HepG2 (cell line): ENCODE measurements around the gene JHY. TPM values are rescaled to one million over a fixed set of nuclear protein-coding genes. Genes with fewer than 3 reads are reported as not detected.

ENCODE experiments used
- ATF1 ChIP-seq: IDR thresholded peaks from 2 replicates; pipeline ENCODE4 v1.6.1; 2016; ENCODE audit warnings: mild to moderate bottlenecking, control low read depth
- PHB2 ChIP-seq: fragments of 450-650 bp; IDR thresholded peaks from 2 replicates; pipeline ENCODE4 v1.6.1; 2018; ENCODE audit not compliant: partially characterized antibody
- SOX6 ChIP-seq, 2 experiments: fragments of 450-650 bp in 1 of 2; sonication (generic) in 1 of 2; formaldehyde crosslinking in 1 of 2; IDR thresholded peaks; 2 replicates each; pipeline versions ENCODE4 v1.4.0 to v1.6.1; 2017 to 2020; ENCODE audit warnings: antibody characterized with exemption in 1 of 2, mild to moderate bottlenecking in 1 of 2, missing genetic modification reagents in 1 of 2
- SP1 ChIP-seq, 2 experiments: fragments of 450-650 bp in 1 of 2; sonication (generic) in 1 of 2; formaldehyde crosslinking in 1 of 2; IDR thresholded peaks; 2 replicates each; pipeline versions ENCODE4 v1.4.0 to v1.6.1; 2016 to 2020; ENCODE audit warnings: missing genetic modification reagents in 1 of 2
- TBP ChIP-seq: sonication (generic); formaldehyde crosslinking; IDR thresholded peaks from 2 replicates; pipeline ENCODE4 v1.5.0; 2020; ENCODE audit warnings: missing genetic modification reagents
- ZBTB42 ChIP-seq: sonication (generic); formaldehyde crosslinking; IDR thresholded peaks from 2 replicates; pipeline ENCODE4 v1.5.0; 2020; ENCODE audit warnings: mild to moderate bottlenecking, missing genetic modification reagents
- ZBTB7A ChIP-seq: sonication (generic); formaldehyde crosslinking; IDR thresholded peaks from 2 replicates; pipeline ENCODE4 v1.8.0; 2022; ENCODE audit warnings: mild to moderate bottlenecking, missing genetic modification reagents
- ZNF274 ChIP-seq: sonication (generic); formaldehyde crosslinking; IDR thresholded peaks from 2 replicates; pipeline ENCODE4 v1.5.1; 2020; ENCODE audit warnings: mild to moderate bottlenecking, missing genetic modification reagents
- ZNF577 ChIP-seq: sonication (generic); formaldehyde crosslinking; IDR thresholded peaks from 2 replicates; pipeline ENCODE4 v1.4.0; 2020; ENCODE audit warnings: mild to moderate bottlenecking, low read depth, missing genetic modification reagents, borderline replicate concordance
- ZNF747 ChIP-seq: sonication (generic); formaldehyde crosslinking; IDR thresholded peaks from 2 replicates; pipeline ENCODE4 v1.8.1; 2023; ENCODE audit warnings: missing genetic modification reagents, mild to moderate bottlenecking, borderline replicate concordance
- polyA plus RNA-seq, 8 experiments: library from polyadenylated mRNA; depleted of rRNA in 3 of 8; stranded (reverse) in 7 of 8; unstranded in 1 of 8; fragments of >200 nt; fragmentation: Illumina TruSeq in 4 of 8; extraction: Trizol in 4 of 8; gene quantifications; 2 replicates each; pipeline versions ENCODE4 v1.2.1 to v1.2.3, GENCODE V29; 2011 to 2016; ENCODE audit warnings: low read depth in 4 of 8, missing spikeins in 1 of 8, mixed read lengths in 1 of 8; ENCODE audit not compliant: insufficient read depth in 1 of 8
- total RNA-seq, 5 experiments: library from RNA; depleted of rRNA; stranded (reverse); fragments of >200 nt; fragmentation: Illumina TruSeq; extraction: Trizol; gene quantifications; 2 replicates each; pipeline ENCODE4 v1.2.3, GENCODE V29; 2016; ENCODE audit warnings: low read depth in 1 of 5
- TF ChIP-seq, protein P1 (sequence below): sonication (generic); formaldehyde crosslinking; IDR thresholded peaks from 2 replicates; pipeline ENCODE4 v1.4.0; 2020; ENCODE audit warnings: missing genetic modification reagents
- TF ChIP-seq, protein P2 (sequence below): sonication (generic); formaldehyde crosslinking; IDR thresholded peaks from 2 replicates; pipeline ENCODE4 v1.4.0; 2020; ENCODE audit warnings: missing genetic modification reagents
- TF ChIP-seq, protein P3 (sequence below): sonication (generic); formaldehyde crosslinking; IDR thresholded peaks from 2 replicates; pipeline ENCODE4 v1.5.0; 2020; ENCODE audit warnings: missing genetic modification reagents
- TF ChIP-seq, protein P4 (sequence below): IDR thresholded peaks from 2 replicates; pipeline ENCODE4 v1.6.1; 2016; ENCODE audit warnings: low read depth, control low read depth
- TF ChIP-seq, protein P5 (sequence below): sonication (generic); formaldehyde crosslinking; IDR thresholded peaks from 2 replicates; pipeline ENCODE4 v1.8.0; 2022; ENCODE audit warnings: mild to moderate bottlenecking, missing genetic modification reagents, moderate library complexity
- TF ChIP-seq, protein P6 (sequence below): sonication (generic); formaldehyde crosslinking; IDR thresholded peaks from 2 replicates; pipeline ENCODE4 v1.4.0; 2020; ENCODE audit warnings: missing genetic modification reagents, borderline replicate concordance

JHY gene
- total and polyA plus RNA-seq, 2 of the 13 experiments (the other 11 are each of a cell fraction or from before 2014, with no cell fraction given) = not detected

DNA sequence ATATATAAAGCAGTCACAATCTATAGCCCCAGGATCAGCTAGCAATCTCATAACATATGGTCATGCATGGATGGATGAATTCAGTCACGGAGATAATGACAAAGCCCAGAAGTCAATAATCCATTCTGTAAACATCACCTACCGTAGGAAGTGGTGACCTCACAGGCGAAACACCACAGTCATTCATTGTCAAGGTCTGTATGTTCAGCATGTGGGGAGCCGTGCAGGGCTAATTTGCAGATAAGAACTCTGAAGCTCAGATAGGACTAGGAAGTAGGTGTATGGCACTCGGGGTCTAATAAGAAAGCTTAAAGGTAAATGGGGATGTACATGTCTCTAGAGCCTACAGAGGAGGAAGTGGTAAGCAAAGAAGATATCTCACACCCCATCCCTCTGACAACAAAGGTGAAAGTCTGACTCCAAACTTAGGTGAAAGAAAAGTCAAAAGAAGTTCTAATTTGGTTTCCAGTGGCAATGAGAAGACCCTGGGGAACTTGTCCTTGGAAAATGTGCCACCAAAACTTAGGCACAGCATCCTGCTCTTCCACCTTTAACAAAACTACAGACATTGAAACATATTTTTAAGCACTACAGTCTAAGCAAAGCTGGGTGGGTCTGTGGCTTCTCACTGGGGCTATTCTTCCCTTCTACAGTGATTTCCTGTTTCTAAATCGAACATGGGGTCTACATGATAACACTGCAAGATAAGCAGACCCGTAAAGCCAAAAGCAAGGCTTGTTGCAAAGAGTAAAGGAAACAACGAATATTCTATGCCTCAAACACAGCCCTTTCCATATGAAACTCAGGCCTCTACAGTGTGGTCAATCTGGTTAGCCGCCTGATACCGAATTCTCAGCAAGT is 39.0 kb upstream of the JHY start (continued):
- TF ChIP-seq, protein P1, sequence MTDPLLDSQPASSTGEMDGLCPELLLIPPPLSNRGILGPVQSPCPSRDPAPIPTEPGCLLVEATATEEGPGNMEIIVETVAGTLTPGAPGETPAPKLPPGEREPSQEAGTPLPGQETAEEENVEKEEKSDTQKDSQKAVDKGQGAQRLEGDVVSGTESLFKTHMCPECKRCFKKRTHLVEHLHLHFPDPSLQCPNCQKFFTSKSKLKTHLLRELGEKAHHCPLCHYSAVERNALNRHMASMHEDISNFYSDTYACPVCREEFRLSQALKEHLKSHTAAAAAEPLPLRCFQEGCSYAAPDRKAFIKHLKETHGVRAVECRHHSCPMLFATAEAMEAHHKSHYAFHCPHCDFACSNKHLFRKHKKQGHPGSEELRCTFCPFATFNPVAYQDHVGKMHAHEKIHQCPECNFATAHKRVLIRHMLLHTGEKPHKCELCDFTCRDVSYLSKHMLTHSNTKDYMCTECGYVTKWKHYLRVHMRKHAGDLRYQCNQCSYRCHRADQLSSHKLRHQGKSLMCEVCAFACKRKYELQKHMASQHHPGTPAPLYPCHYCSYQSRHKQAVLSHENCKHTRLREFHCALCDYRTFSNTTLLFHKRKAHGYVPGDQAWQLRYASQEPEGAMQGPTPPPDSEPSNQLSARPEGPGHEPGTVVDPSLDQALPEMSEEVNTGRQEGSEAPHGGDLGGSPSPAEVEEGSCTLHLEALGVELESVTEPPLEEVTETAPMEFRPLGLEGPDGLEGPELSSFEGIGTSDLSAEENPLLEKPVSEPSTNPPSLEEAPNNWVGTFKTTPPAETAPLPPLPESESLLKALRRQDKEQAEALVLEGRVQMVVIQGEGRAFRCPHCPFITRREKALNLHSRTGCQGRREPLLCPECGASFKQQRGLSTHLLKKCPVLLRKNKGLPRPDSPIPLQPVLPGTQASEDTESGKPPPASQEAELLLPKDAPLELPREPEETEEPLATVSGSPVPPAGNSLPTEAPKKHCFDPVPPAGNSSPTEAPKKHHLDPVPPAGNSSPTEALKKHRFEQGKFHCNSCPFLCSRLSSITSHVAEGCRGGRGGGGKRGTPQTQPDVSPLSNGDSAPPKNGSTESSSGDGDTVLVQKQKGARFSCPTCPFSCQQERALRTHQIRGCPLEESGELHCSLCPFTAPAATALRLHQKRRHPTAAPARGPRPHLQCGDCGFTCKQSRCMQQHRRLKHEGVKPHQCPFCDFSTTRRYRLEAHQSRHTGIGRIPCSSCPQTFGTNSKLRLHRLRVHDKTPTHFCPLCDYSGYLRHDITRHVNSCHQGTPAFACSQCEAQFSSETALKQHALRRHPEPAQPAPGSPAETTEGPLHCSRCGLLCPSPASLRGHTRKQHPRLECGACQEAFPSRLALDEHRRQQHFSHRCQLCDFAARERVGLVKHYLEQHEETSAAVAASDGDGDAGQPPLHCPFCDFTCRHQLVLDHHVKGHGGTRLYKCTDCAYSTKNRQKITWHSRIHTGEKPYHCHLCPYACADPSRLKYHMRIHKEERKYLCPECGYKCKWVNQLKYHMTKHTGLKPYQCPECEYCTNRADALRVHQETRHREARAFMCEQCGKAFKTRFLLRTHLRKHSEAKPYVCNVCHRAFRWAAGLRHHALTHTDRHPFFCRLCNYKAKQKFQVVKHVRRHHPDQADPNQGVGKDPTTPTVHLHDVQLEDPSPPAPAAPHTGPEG (CRISPR knock-in tag) = no peak
- no peak for TF ChIP-seq ZNF274 (CRISPR knock-in tag)
- no peak for TF ChIP-seq TBP
- no peak for TF ChIP-seq ZBTB42
- no peak for TF ChIP-seq ZNF577 (CRISPR knock-in tag)
- TF ChIP-seq PHB2 = no peak
- TF ChIP-seq, protein P2, sequence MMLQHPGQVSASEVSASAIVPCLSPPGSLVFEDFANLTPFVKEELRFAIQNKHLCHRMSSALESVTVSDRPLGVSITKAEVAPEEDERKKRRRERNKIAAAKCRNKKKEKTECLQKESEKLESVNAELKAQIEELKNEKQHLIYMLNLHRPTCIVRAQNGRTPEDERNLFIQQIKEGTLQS (CRISPR knock-in tag) = peak; percentile 63; the same call in 1 of the 2 replicates
- no peak for TF ChIP-seq SP1 (IDR thresholded peaks at IDR 0.05)
- no peak for TF ChIP-seq SP1 (CRISPR knock-in tag; IDR thresholded peaks at IDR 0.05)
- no peak for TF ChIP-seq ZBTB7A (CRISPR knock-in tag)
- TF ChIP-seq ZNF747 (CRISPR knock-in tag) = no peak
- no peak for TF ChIP-seq SOX6 (IDR thresholded peaks at IDR 0.05)
- peak; percentile 85 for TF ChIP-seq SOX6 (CRISPR knock-in tag; IDR thresholded peaks at IDR 0.05)
- 0 out of 2 replicates have a peak, but pooled peaks have one; percentile 24 for TF ChIP-seq ATF1 (CRISPR knock-in tag)
- TF ChIP-seq, protein P3, sequence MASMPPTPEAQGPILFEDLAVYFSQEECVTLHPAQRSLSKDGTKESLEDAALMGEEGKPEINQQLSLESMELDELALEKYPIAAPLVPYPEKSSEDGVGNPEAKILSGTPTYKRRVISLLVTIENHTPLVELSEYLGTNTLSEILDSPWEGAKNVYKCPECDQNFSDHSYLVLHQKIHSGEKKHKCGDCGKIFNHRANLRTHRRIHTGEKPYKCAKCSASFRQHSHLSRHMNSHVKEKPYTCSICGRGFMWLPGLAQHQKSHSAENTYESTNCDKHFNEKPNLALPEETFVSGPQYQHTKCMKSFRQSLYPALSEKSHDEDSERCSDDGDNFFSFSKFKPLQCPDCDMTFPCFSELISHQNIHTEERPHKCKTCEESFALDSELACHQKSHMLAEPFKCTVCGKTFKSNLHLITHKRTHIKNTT = no peak
- TF ChIP-seq, protein P4, sequence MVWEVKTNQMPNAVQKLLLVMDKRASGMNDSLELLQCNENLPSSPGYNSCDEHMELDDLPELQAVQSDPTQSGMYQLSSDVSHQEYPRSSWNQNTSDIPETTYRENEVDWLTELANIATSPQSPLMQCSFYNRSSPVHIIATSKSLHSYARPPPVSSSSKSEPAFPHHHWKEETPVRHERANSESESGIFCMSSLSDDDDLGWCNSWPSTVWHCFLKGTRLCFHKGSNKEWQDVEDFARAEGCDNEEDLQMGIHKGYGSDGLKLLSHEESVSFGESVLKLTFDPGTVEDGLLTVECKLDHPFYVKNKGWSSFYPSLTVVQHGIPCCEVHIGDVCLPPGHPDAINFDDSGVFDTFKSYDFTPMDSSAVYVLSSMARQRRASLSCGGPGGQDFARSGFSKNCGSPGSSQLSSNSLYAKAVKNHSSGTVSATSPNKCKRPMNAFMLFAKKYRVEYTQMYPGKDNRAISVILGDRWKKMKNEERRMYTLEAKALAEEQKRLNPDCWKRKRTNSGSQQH (CRISPR knock-in tag) = 0 out of 2 replicates have a peak, but pooled peaks have one; percentile 21
- TF ChIP-seq, protein P5, sequence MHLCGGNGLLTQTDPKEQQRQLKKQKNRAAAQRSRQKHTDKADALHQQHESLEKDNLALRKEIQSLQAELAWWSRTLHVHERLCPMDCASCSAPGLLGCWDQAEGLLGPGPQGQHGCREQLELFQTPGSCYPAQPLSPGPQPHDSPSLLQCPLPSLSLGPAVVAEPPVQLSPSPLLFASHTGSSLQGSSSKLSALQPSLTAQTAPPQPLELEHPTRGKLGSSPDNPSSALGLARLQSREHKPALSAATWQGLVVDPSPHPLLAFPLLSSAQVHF (CRISPR knock-in tag) = no peak
- TF ChIP-seq, protein P6, sequence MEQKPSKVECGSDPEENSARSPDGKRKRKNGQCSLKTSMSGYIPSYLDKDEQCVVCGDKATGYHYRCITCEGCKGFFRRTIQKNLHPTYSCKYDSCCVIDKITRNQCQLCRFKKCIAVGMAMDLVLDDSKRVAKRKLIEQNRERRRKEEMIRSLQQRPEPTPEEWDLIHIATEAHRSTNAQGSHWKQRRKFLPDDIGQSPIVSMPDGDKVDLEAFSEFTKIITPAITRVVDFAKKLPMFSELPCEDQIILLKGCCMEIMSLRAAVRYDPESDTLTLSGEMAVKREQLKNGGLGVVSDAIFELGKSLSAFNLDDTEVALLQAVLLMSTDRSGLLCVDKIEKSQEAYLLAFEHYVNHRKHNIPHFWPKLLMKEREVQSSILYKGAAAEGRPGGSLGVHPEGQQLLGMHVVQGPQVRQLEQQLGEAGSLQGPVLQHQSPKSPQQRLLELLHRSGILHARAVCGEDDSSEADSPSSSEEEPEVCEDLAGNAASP (CRISPR knock-in tag) = peak; percentile 26; the same call in 1 of the 2 replicates
